ENCODE data around the gene SPRYD3. TPM values are rescaled to one million over a fixed set of nuclear protein-coding genes. Genes with fewer than 3 reads are reported as not detected.
A peak's percentile ranks its signal among the peaks of the same experiment; 100 is the strongest.

Gene SPRYD3
- total and polyA plus RNA-seq, 10 donors, result 10.8 to 44.5 (median 34.4) TPM

DNA sequence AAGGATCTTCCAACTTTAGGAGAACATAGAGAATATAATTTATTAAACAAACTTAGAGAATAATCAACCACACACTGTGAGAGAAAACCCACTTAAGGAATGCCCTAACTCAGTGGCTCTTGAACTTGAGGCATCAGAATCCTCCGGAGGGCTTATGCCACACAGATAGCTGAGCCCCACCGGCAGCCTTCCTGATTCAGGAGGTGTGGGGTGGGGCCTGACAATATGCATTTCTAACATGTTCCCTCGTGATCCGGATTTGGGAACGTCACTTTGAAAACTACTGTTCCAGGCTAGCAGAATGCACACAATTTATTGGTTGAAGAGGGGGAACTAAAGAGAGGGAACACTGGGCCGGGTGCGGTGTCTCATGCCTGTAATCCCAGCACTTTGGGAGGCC lies 22.1 kb upstream of the SPRYD3 start:
- Histone ChIP-seq H3K4me1 (peaks cover 21 to 89% (median 64%) of the 10 kb centered on the region in 6 donors), H3K4me3 (no peak overlapping the region), H3K36me3 (peaks cover 0 to 9% (median 0%) of the 10 kb centered on the region in 6 donors), H3K27me3 (replicated peaks in 1 of 7) (peaks cover 0 to 21% (median 0%) of the 10 kb centered on the region in 7 donors), H3K9me3 (no peaks in the 10 kb centered on the region), H3K27ac (no peak overlapping the region)
- TF ChIP-seq, protein P1, sequence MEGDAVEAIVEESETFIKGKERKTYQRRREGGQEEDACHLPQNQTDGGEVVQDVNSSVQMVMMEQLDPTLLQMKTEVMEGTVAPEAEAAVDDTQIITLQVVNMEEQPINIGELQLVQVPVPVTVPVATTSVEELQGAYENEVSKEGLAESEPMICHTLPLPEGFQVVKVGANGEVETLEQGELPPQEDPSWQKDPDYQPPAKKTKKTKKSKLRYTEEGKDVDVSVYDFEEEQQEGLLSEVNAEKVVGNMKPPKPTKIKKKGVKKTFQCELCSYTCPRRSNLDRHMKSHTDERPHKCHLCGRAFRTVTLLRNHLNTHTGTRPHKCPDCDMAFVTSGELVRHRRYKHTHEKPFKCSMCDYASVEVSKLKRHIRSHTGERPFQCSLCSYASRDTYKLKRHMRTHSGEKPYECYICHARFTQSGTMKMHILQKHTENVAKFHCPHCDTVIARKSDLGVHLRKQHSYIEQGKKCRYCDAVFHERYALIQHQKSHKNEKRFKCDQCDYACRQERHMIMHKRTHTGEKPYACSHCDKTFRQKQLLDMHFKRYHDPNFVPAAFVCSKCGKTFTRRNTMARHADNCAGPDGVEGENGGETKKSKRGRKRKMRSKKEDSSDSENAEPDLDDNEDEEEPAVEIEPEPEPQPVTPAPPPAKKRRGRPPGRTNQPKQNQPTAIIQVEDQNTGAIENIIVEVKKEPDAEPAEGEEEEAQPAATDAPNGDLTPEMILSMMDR (IDR thresholded peaks at IDR 0.05 in 8 of 11, conservative IDR thresholded peaks at IDR 0.05 in 3 of 11), result no peak
- TF ChIP-seq POLR2A (IDR thresholded peaks at IDR 0.05), result no peak
- TF ChIP-seq POLR2AphosphoS5 (IDR thresholded peaks at IDR 0.05), result no peak
- 85 to 93% (median 89%) methylated on average over 7 of the region's 7 CpGs for WGBS, 5 donors
- intact Hi-C loops (cut with DNase I; ENCODE audit: low total_unique reads), result no loop called here
- DNase-seq, result no peak

DNA sequence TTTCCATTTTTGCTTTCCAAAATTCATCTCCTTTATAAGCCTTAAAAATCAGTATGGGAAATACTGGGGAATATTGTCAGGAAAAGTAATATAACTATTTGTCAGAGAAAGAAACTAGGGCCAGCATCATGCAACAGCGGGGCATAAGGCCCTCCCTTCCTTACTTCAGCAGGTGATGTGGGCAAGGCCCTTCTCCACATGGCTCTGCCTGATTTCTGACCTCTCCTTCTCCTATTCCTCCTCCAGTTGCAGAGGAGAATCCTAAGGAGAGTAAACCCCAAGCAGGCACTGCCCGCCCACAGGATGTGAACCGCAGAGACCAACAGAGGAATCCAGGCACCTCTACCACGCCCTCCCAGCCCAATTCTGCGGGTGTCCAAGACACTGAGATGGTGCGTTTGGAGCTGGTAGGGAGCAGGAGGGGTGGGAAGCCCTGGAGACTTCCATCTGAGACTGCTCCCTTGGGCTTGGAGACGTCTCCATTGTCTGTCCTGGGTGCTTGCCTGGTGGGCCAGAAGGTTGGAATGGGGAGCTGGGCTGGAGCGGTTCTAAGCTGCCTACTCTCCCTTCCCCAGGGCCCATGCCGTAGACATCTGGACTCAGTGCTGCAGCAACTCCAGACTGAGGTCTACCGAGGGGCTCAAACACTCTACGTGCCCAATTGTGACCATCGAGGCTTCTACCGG lies 21.4 kb upstream of the SPRYD3 start:
- Histone ChIP-seq H3K27me3 (replicated peaks in 1 of 7) (peaks cover 0 to 22% (median 0%) of the 10 kb centered on the region in 7 donors), H3K4me1 (peaks cover 21 to 95% (median 64%) of the 10 kb centered on the region in 6 donors), H3K4me3 (no peak overlapping the region), H3K36me3 (peaks cover 0 to 9% (median 0%) of the 10 kb centered on the region in 6 donors), H3K9me3 (no peaks in the 10 kb centered on the region), H3K27ac (peak overlapping the region in 1 of 8 donors; percentile 16)
- DNase-seq, result no peak
- WGBS, 5 donors, result 87 to 97% (median 94%) methylated on average over 12 to 13 of the region's 13 CpGs
- no peak for TF ChIP-seq POLR2AphosphoS5 (IDR thresholded peaks at IDR 0.05)
- TF ChIP-seq, protein P1 (IDR thresholded peaks at IDR 0.05 in 8 of 11, conservative IDR thresholded peaks at IDR 0.05 in 3 of 11), result no peak
- no peak for TF ChIP-seq POLR2A (IDR thresholded peaks at IDR 0.05)
- intact Hi-C loops (cut with DNase I; ENCODE audit: low total_unique reads), result no loop called here

GRCh38 chr12:53099071-53099882 lies 20.1 kb upstream of the SPRYD3 start:
- Histone ChIP-seq H3K36me3 (peaks cover 0 to 9% (median 0%) of the 10 kb centered on the region in 6 donors), H3K4me1 (peaks cover 21 to 91% (median 60%) of the 10 kb centered on the region in 6 donors), H3K9me3 (no peaks in the 10 kb centered on the region), H3K4me3 (peak overlapping the region in 4 of 8 donors; percentile 54 to 75 (median 60)), H3K27me3 (replicated peaks in 1 of 7) (peaks cover 0 to 22% (median 0%) of the 10 kb centered on the region in 7 donors), H3K27ac (peak overlapping the region; percentile 50 to 88 (median 84))
- TF ChIP-seq, protein P1 (IDR thresholded peaks at IDR 0.05 in 8 of 11, conservative IDR thresholded peaks at IDR 0.05 in 3 of 11), result peak; percentile 92 to 98 (median 96)
- no peak for TF ChIP-seq POLR2A (IDR thresholded peaks at IDR 0.05)
- peak; percentile 24 to 75 (median 73) for TF ChIP-seq POLR2AphosphoS5 (IDR thresholded peaks at IDR 0.05)
- WGBS, 5 donors, result 18 to 28% (median 21%) methylated on average over 6 of the region's 6 CpGs
- peak; percentile 96 for DNase-seq
- intact Hi-C loops (cut with DNase I; ENCODE audit: low total_unique reads), result loop anchor here (2.0 kb wide), 1 partner anchor 30 kb away; no protein-coding TSS in a partner anchor
